Activated CD4-positive, alpha-beta T cell treated with anti-CD3 and anti-CD28 coated beads for 24 hours (primary cell): ENCODE measurements around the gene ANKMY1.

Source experiments
- DNase-seq, 2 donors: peaks; one replicate each; pipeline ENCODE4 v3.0.0-alpha.2; 2020; ENCODE audit warnings: low read depth in 2 of 2

The ANKMY1 gene, protein sequence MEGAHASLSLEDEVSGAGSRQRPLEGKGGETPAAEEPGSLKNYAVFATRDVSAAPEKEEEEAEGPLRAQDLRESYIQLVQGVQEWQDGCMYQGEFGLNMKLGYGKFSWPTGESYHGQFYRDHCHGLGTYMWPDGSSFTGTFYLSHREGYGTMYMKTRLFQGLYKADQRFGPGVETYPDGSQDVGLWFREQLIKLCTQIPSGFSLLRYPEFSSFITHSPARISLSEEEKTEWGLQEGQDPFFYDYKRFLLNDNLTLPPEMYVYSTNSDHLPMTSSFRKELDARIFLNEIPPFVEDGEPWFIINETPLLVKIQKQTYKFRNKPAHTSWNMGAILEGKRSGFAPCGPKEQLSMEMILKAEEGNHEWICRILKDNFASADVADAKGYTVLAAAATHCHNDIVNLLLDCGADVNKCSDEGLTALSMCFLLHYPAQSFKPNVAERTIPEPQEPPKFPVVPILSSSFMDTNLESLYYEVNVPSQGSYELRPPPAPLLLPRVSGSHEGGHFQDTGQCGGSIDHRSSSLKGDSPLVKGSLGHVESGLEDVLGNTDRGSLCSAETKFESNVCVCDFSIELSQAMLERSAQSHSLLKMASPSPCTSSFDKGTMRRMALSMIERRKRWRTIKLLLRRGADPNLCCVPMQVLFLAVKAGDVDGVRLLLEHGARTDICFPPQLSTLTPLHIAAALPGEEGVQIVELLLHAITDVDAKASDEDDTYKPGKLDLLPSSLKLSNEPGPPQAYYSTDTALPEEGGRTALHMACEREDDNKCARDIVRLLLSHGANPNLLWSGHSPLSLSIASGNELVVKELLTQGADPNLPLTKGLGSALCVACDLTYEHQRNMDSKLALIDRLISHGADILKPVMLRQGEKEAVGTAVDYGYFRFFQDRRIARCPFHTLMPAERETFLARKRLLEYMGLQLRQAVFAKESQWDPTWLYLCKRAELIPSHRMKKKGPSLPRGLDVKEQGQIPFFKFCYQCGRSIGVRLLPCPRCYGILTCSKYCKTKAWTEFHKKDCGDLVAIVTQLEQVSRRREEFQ

GRCh38 chr2:240557808-240558207, at the start of gene ANKMY1:
ANKMY1 (minus strand) TSS chr2:240557988; CDS start chr2:240557335, 653 bp downstream.
- peak; percentile 47 to 58 for DNase-seq

DNA sequence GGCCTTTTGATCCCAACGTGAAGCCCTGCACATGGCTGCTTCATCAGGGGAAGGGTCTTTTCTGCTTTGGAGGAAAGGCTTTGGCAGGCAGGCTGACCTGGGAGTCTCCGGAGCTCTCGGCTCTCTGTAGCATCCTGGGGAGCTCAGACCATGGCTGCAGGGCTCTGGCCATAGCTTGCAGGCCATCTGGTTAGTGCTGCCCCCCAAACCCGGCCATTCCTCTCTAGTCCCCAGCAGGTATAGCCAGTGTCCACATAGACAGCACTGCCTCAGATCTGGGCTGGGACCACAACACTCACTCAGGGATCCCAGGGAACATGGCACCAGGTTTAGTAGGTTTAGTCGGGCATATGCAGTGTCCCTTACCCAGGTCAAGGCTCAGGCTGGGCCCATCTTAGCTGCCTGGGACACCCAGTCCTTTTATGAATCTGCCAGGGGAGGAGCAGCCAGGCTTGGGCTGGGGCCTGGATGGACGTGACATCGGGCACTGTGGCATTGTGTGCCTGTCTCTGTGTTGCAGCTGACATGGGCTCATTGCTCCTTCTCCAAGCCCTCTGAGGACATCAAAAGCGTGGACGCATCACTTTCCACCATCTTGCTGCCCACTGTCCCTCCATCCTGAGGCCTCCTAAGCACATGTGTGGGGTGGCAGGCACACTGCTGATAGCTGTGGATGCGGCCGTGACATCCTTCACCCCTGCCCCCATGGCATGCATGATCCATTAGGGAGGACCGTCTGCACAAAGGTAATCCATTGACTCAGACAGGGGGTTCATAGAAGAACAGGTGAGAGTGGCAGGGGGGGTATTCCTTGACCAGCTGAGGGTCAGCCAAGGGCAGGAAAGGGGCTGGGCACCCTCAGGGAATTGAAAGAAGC, 48.3 kb upstream of the ANKMY1 start:
- DNase-seq = no peak

- DNase-seq = no peak
Measured at GRCh38 chr2:240604939-240605716, 47.3 kb upstream of the ANKMY1 start.

- no peak for DNase-seq
Measured at GRCh38 chr2:240604291-240604938, 46.6 kb upstream of the ANKMY1 start.

GRCh38 chr2:240603846-240604245, 46.1 kb upstream of the ANKMY1 start:
- no peak for DNase-seq

DNA sequence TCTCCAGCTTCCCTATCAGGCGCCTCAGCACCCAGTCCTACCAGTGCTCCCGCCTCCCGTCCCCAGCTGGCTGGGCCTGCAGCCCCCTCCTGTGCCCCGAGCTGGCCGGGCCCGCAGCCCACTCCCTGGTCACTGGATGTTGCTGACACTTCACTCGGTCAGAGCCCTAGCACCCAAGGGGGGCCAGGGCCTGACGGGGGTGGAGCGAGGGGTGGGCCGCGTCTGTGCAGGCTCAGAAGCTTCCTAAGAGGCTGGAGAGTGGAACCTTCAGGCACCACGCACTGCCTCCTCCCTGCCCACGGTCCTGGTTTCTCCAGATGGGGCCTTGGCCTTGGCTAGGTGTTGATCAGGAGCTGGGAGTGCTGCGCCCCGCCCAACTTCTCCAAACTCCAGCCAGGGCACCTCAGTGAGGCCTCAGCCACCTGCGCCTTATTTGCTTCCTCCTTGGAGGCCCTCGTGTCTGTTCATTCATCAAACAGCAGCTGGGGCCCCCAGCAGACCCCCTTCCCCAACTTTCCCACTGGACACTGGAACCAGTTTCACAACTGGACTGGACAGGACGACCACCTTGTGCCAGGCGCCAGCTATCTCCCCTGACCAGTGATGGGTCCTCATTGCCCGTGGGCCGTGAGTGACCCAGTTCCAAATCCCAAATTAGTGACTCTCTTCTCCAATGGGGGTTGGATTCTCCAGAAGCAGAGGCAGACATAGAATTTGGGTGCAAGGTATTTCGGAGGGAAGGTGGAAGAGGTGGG, 45.5 kb upstream of the ANKMY1 start:
- DNase-seq = no peak

DNA sequence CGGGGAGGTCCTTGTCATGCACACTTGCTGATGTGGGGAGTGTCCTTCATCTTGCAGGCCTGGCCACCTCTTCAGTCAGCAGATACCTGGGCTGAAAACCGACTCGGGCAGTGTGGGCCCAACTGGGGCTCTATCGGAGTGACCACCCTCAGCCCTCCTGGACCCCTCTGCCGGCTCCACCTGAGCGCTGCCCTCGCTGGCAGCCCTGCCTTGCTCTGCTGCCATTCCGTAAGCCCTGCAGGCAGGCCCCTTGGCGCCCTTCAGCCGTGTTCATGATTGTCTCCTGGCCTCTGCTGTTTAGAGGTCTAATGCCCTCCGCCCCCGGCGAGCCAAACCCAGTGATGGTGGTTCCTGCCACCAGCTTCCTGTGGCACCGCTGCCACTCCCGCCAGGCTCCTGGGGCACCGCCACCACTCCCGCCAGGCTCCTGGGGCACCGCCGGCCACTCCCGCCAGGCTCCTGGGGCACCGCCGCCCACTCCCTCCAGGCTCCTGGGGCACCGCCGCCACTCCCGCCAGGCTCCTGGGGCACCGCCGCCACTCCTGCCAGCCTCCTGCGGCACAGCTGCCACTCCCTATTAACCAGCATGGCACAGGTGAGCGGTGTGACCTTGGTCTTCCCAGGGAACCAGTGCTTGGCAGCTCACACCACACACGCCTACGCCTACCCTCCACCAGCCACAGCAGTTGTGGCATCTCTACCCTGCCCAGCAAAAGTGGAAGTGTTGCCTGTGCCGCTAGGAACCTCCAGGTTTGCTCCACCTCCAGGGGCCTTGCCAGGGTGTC, 44.7 kb upstream of the ANKMY1 start:
- DNase-seq = no peak

DNA sequence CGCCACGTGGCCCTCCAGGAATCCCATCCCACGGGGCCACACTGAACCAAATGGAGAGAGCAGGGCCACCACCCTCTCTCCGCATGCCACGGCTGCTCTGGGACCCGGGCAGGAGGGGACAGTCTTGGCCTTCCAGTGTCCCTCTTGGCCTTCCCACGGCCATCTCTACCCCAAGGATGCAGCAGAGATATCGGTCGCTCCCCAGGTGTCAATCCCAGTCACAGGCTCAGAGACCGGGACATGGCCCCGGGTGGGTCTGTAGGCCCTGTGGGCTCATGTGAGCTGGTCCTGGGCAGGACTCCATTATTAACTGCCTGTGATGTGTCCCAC, 44.0 kb upstream of the ANKMY1 start:
- no peak for DNase-seq

- no peak for DNase-seq
Measured at GRCh38 chr2:240601061-240601830, 43.5 kb upstream of the ANKMY1 start.

GRCh38 chr2:240600451-240600961, 42.7 kb upstream of the ANKMY1 start:
- no peak for DNase-seq

- no peak for DNase-seq
Measured at GRCh38 chr2:240599141-240599583, 41.4 kb upstream of the ANKMY1 start.

- no peak for DNase-seq
Measured at GRCh38 chr2:240598311-240598911, 40.6 kb upstream of the ANKMY1 start.

GRCh38 chr2:240597419-240598181, 39.8 kb upstream of the ANKMY1 start:
- no peak for DNase-seq

DNA sequence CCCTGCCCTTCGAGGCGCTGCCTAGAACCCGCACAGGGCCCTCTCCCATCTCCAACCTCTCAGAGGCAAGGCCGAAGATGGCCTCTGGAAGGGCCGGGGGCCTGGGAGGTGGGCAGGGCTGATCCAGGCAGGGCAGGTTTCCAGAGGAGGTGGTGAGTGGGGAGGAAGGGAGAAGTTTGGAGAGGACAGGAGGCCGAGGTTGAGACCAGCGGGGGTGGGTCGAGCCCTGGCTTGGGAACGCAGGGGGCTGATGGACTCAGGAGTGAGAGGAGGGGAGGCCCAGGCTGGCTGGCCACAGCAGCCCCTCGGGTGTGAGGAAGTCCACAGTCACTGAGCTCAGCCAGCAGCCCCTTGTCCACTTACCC, 39.2 kb upstream of the ANKMY1 start:
- no peak for DNase-seq

DNA sequence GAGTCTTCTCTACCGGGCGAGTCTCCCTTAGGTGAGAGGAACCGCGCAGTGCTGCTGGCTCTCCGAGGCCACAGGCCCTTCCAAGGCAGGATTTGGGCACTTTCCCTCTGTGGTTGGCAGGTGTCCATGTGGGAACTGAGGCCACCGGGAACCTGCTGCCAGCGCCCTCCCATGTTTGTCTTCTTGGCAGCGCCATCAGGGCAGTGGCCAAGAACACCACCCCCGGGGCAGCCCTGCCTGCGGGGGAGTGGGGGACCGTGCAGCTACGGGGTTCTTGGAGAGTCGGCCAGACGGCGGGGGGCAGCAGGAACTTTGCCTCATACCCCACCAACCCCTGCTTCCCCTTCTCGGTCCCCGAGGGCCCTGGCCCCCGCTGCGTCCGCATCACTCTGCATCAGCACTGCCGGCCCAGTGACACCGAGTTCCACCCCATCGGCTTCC, 38.7 kb upstream of the ANKMY1 start:
- DNase-seq = no peak

GRCh38 chr2:240596080-240596460, 38.3 kb upstream of the ANKMY1 start:
- DNase-seq = no peak
